Thyroid gland (tissue), 4 donors: Measurements from ENCODE around the gene CCNT1.
"Not testable (repeated sequence)": the region's sequence is repeated elsewhere in the genome, so short reads cannot be mapped to it uniquely, and the experiment has no call there.

Source experiments
- CTCF ChIP-seq, 6 experiments: fragments of 200-600 bp in 3 of 6; fragments of 450-650 bp in 3 of 6; sonication (generic) in 3 of 6; IDR thresholded peaks; one replicate each; pipeline ENCODE4 v1.5.1; 2016 to 2019; ENCODE audit warnings: antibody characterized with exemption in 6 of 6, mild to moderate bottlenecking in 2 of 6, inconsistent platforms in 1 of 6, moderate library complexity in 1 of 6
- POLR2A ChIP-seq, 2 donors: fragments of 450-650 bp; IDR thresholded peaks; one replicate each; pipeline ENCODE4 v1.6.1; 2017; ENCODE audit warnings: antibody characterized with exemption in 2 of 2, mild to moderate bottlenecking in 2 of 2, moderate library complexity in 1 of 2

GRCh38 chr12:48641752-48642555, 74.6 kb downstream of the CCNT1 start:
- not testable (repeated sequence) for TF ChIP-seq POLR2A, CTCF (IDR thresholded peaks at IDR 0.05)
